HepG2 (cell line): Measurements from ENCODE around the gene CADPS. TPM values are rescaled to one million over a fixed set of nuclear protein-coding genes. Genes with fewer than 3 reads are reported as not detected.

Source experiments
- ATM ChIP-seq: fragments of 450-650 bp; IDR thresholded peaks from 2 replicates; pipeline ENCODE4 v1.7.1; 2017; ENCODE audit warnings: mild to moderate bottlenecking, borderline replicate concordance
- polyA plus RNA-seq, 8 experiments: library from polyadenylated mRNA; depleted of rRNA in 3 of 8; stranded (reverse) in 7 of 8; unstranded in 1 of 8; fragments of >200 nt; fragmentation: Illumina TruSeq in 4 of 8; extraction: Trizol in 4 of 8; gene quantifications; 2 replicates each; pipeline versions ENCODE4 v1.2.1 to v1.2.3, GENCODE V29; 2011 to 2016; ENCODE audit warnings: low read depth in 4 of 8, missing spikeins in 1 of 8, mixed read lengths in 1 of 8; ENCODE audit not compliant: insufficient read depth in 1 of 8
- total RNA-seq, 5 experiments: library from RNA; depleted of rRNA; stranded (reverse); fragments of >200 nt; fragmentation: Illumina TruSeq; extraction: Trizol; gene quantifications; 2 replicates each; pipeline ENCODE4 v1.2.3, GENCODE V29; 2016; ENCODE audit warnings: low read depth in 1 of 5
- TF ChIP-seq, protein P1 (sequence below): sonication (generic); formaldehyde crosslinking; IDR thresholded peaks from 2 replicates; pipeline ENCODE4 v1.9.0; 2021; ENCODE audit warnings: missing genetic modification reagents, borderline replicate concordance
- TF ChIP-seq, protein P2 (sequence below): sonication (generic); formaldehyde crosslinking; IDR thresholded peaks from 2 replicates; pipeline ENCODE4 v1.5.1; 2020; ENCODE audit warnings: mild to moderate bottlenecking, missing genetic modification reagents, borderline replicate concordance
- TF ChIP-seq, protein P3 (sequence below): sonication (generic); formaldehyde crosslinking; IDR thresholded peaks from 2 replicates; pipeline ENCODE4 v1.4.0; 2020; ENCODE audit warnings: missing genetic modification reagents, borderline replicate concordance
- TF ChIP-seq, protein P4 (sequence below): IDR thresholded peaks from 2 replicates; pipeline ENCODE4 v1.6.1; 2016; ENCODE audit warnings: control low read depth

Gene CADPS
- total and polyA plus RNA-seq, 2 of the 13 experiments (the other 11 are each of a cell fraction or from before 2014, with no cell fraction given): not detected

DNA sequence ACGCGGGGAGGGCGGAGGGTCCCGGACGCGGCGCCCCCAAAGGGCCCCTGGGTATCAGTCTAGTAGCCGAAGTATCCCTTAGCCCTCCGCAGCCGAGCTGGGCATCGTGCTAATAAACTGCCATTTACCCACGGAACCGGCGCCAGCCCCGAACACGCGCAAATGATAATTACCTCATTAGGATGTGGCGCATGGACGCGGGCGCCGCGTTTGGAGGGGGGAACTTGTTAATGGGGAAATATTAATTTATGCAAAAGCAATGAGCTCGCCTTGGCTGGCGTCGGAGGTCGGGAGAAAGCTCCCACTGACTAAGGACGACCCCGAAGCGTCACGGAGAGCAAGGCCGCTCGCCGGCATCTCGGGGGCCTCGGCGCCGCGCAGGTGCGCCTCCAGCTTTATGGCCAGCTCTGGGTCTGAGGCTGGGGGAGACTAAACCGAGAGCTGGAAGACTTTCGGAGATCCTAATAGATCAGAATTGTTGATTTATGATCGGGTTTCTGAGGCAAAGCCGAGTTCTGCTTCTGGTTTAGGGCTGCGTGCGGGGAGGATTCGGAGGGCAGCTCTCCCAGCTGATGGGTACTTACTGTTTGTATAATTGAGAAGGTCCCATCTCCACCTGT, 501.4 kb downstream of the CADPS start (continued):
- TF ChIP-seq, protein P1, sequence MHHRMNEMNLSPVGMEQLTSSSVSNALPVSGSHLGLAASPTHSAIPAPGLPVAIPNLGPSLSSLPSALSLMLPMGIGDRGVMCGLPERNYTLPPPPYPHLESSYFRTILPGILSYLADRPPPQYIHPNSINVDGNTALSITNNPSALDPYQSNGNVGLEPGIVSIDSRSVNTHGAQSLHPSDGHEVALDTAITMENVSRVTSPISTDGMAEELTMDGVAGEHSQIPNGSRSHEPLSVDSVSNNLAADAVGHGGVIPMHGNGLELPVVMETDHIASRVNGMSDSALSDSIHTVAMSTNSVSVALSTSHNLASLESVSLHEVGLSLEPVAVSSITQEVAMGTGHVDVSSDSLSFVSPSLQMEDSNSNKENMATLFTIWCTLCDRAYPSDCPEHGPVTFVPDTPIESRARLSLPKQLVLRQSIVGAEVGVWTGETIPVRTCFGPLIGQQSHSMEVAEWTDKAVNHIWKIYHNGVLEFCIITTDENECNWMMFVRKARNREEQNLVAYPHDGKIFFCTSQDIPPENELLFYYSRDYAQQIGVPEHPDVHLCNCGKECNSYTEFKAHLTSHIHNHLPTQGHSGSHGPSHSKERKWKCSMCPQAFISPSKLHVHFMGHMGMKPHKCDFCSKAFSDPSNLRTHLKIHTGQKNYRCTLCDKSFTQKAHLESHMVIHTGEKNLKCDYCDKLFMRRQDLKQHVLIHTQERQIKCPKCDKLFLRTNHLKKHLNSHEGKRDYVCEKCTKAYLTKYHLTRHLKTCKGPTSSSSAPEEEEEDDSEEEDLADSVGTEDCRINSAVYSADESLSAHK (CRISPR knock-in tag): no peak
- TF ChIP-seq, protein P2, sequence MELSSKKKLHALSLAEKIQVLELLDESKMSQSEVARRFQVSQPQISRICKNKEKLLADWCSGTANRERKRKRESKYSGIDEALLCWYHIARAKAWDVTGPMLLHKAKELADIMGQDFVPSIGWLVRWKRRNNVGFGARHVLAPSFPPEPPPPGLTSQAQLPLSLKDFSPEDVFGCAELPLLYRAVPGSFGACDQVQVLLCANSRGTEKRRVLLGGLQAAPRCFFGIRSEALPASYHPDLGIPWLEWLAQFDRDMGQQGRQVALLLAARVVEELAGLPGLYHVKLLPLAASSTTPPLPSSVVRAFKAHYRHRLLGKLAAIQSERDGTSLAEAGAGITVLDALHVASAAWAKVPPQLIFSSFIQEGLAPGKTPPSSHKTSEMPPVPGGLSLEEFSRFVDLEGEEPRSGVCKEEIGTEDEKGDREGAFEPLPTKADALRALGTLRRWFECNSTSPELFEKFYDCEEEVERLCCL (CRISPR knock-in tag): no peak
- TF ChIP-seq, protein P3, sequence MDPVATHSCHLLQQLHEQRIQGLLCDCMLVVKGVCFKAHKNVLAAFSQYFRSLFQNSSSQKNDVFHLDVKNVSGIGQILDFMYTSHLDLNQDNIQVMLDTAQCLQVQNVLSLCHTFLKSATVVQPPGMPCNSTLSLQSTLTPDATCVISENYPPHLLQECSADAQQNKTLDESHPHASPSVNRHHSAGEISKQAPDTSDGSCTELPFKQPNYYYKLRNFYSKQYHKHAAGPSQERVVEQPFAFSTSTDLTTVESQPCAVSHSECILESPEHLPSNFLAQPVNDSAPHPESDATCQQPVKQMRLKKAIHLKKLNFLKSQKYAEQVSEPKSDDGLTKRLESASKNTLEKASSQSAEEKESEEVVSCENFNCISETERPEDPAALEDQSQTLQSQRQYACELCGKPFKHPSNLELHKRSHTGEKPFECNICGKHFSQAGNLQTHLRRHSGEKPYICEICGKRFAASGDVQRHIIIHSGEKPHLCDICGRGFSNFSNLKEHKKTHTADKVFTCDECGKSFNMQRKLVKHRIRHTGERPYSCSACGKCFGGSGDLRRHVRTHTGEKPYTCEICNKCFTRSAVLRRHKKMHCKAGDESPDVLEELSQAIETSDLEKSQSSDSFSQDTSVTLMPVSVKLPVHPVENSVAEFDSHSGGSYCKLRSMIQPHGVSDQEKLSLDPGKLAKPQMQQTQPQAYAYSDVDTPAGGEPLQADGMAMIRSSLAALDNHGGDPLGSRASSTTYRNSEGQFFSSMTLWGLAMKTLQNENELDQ (CRISPR knock-in tag): no peak
- TF ChIP-seq ATM: no peak
- TF ChIP-seq, protein P4, sequence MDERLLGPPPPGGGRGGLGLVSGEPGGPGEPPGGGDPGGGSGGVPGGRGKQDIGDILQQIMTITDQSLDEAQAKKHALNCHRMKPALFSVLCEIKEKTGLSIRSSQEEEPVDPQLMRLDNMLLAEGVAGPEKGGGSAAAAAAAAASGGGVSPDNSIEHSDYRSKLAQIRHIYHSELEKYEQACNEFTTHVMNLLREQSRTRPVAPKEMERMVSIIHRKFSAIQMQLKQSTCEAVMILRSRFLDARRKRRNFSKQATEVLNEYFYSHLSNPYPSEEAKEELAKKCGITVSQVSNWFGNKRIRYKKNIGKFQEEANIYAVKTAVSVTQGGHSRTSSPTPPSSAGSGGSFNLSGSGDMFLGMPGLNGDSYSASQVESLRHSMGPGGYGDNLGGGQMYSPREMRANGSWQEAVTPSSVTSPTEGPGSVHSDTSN: no peak
